Sigmoid colon (tissue), 7 donors: ENCODE measurements around the gene BANK1. TPM values are rescaled to one million over a fixed set of nuclear protein-coding genes. Genes with fewer than 3 reads are reported as not detected.
A peak's percentile ranks its signal among the peaks of the same experiment; 100 is the strongest.

ENCODE experiments used
- DNase-seq: peaks from one replicate; pipeline ENCODE4 v3.0.0-alpha.2; 2019
- H3K27ac ChIP-seq, 4 donors: fragments of 200-600 bp; sonication (generic); one replicate each; pipeline ENCODE4 v1.5.1; 2016 to 2019; ENCODE audit warnings: mild to moderate bottlenecking in 1 of 4
- H3K27me3 ChIP-seq, 3 donors: fragments of 200-600 bp; sonication (generic); one replicate each; pipeline ENCODE4 v1.5.1; 2019; ENCODE audit warnings: mild to moderate bottlenecking in 1 of 3
- H3K36me3 ChIP-seq, 4 donors: fragments of 200-600 bp; sonication (generic); one replicate each; pipeline ENCODE4 v1.5.1; 2016 to 2019
- H3K4me1 ChIP-seq, 4 donors: fragments of 200-600 bp; sonication (generic); one replicate each; pipeline ENCODE4 v1.5.1; 2017 to 2019
- H3K4me3 ChIP-seq, 4 donors: fragments of 200-600 bp; sonication (generic); one replicate each; pipeline ENCODE4 v1.5.1; 2017 to 2019; ENCODE audit warnings: mild to moderate bottlenecking in 2 of 4, moderate library complexity in 1 of 4
- H3K9me3 ChIP-seq, 4 donors: fragments of 200-600 bp in 3 of 4; sonication (generic) in 3 of 4; one replicate each; pipeline versions ENCODE4 v1.5.1 to v1.6.1; 2013 to 2019
- EP300 ChIP-seq, 4 donors: sonication (generic); formaldehyde crosslinking; IDR thresholded peaks; one replicate each; pipeline ENCODE4 v1.6.1; 2017; ENCODE audit warnings: antibody characterized with exemption in 4 of 4
- POLR2A ChIP-seq, 2 donors: fragments of 450-650 bp; IDR thresholded peaks; one replicate each; pipeline ENCODE4 v1.6.1; 2016; ENCODE audit warnings: antibody characterized with exemption in 2 of 2, mild to moderate bottlenecking in 2 of 2, moderate library complexity in 2 of 2
- POLR2AphosphoS5 ChIP-seq, 4 donors: sonication (generic); formaldehyde crosslinking; IDR thresholded peaks; one replicate each; pipeline ENCODE4 v1.6.1; 2017; ENCODE audit warnings: antibody characterized with exemption in 4 of 4
- WGBS, 2 donors: extraction: QIAGEN DNeasy Blood & Tissue Kit; methylation state at CpG; one replicate each; pipeline ENCODE4 v1.1.7; 2013; 5-methylcytosine and 5-hydroxymethylcytosine counted together
- intact Hi-C: fragments of 100-400 bp; cut with DNase I; formaldehyde crosslinking; loops from one replicate; pipeline ENCODE4 v1.15.1; 2023
- polyA plus RNA-seq, 3 donors: library from polyadenylated mRNA; stranded (reverse); fragments of 200-250 nt; gene quantifications; one replicate each; pipeline ENCODE4 v1.2.3, GENCODE V29; 2013
- total RNA-seq, 4 donors: library from RNA; depleted of rRNA; stranded (reverse); fragments of >200 nt; gene quantifications; one replicate each; pipeline ENCODE4 v1.1.0, GENCODE V29; 2016
- TF ChIP-seq, protein P1 (sequence below), 4 experiments: fragments of 450-650 bp in 3 of 4; fragments of 200-600 bp in 1 of 4; IDR thresholded peaks; one replicate each; pipeline ENCODE4 v1.5.1; 2016 to 2019; ENCODE audit warnings: antibody characterized with exemption in 4 of 4, mild to moderate bottlenecking in 3 of 4, moderate library complexity in 2 of 4
- donor health status: healthy with polysubstance abuse.
- donor health status: Bipolar disorder and iron deficiency.
- donor health status: healthy.

Gene BANK1
- total and polyA plus RNA-seq, 7 donors: 0.69 to 25.2 (median 1.2) TPM

DNA sequence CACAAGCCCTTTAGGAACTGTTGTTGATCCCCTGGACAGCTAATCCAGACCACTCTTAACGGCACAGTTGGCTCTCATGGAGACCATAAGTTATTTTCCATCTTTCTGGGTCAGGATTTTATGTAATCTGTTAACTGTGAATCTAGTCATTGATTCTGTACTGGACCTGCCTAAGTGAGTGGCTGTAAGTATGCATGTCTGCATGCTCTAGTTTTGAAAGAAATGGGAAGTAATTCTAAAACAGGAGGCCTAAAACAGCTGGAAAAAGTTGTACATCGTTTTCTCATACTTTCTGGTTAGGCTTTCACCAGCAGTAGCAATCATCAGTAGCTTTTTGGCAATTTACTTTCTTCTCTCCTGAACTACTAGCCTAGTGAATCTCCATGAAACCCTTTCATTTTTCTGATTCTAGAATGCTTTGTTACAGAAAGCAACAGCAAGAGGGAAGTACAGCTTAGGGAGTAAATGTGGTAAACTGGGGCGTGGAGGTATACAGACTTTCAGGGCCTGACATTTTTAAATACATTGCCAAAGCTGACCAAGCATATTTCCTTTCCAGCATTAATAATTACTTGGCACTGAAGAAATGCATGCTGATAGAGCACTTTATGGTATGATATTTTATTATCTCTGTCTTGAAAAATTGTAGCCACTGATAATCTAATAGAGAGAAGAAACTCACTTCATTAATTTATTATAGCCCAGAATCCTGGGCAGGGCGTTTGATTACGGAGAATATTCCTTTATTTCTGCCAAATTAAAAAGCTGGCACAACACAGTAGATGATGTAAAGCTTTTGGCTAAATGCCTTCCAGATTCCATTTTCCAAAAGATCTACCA is 202.7 kb downstream of the BANK1 start:
- 66 to 80% methylated on average over 5 of the region's 5 CpGs for WGBS, 2 donors
- intact Hi-C loops: no loop called here
- H3K27me3 ChIP-seq: no peaks in the 10 kb centered on the region
- no peak for DNase-seq
- peak overlapping the region in 1 of 4 donors; percentile 27 for H3K27ac ChIP-seq
- H3K36me3 ChIP-seq: no peaks in the 10 kb centered on the region
- H3K4me3 ChIP-seq: no peak overlapping the region
- H3K4me1 ChIP-seq: no peaks in the 10 kb centered on the region
- no peaks in the 10 kb centered on the region for H3K9me3 ChIP-seq
- TF ChIP-seq EP300 (IDR thresholded peaks at IDR 0.05): no peak
- no peak for TF ChIP-seq POLR2A (IDR thresholded peaks at IDR 0.05)
- no peak for TF ChIP-seq POLR2AphosphoS5 (IDR thresholded peaks at IDR 0.05)
- TF ChIP-seq, protein P1, sequence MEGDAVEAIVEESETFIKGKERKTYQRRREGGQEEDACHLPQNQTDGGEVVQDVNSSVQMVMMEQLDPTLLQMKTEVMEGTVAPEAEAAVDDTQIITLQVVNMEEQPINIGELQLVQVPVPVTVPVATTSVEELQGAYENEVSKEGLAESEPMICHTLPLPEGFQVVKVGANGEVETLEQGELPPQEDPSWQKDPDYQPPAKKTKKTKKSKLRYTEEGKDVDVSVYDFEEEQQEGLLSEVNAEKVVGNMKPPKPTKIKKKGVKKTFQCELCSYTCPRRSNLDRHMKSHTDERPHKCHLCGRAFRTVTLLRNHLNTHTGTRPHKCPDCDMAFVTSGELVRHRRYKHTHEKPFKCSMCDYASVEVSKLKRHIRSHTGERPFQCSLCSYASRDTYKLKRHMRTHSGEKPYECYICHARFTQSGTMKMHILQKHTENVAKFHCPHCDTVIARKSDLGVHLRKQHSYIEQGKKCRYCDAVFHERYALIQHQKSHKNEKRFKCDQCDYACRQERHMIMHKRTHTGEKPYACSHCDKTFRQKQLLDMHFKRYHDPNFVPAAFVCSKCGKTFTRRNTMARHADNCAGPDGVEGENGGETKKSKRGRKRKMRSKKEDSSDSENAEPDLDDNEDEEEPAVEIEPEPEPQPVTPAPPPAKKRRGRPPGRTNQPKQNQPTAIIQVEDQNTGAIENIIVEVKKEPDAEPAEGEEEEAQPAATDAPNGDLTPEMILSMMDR (IDR thresholded peaks at IDR 0.05): no peak

DNA sequence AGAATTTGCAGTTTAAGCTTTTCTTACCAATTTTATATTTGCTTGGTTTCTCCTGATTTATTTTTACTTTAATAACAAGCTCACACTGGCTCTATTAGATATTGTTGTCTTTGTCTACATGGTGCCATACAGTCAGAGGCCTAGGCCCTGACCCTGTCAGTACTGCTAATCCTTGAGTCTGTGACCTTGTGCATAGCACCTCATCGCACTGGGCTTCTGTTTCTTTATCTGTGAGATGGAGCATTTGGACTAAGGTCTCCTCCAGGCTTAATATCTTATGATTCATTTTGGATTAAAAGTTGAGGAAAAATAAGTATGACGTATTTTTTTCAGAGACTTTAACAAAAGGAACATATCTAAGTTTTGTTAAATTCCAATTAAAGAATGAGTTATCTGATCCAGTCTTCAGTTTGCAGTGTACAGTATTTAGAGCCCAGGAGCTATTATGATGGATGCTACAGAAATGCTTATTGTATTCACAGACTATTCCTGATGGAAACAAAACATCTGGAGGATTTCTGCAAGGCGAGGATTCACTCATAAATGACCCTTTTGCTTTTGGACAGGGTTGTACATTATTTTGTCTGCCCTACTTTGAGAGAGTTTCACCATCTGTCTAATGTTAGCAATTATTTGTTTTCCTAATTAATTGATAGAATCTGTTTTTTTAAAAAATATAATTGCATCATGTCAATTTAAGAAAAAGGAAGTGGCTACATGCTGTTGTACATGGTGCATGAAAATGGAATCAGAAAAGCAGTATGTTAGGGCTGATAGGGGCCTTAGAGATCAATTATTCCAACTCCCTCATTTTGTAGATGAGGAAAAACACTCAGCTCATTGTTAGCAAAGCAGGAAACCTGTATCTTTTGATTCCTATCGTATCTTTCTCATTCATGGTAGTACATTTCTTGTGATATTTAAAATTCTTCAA is 203.6 kb downstream of the BANK1 start:
- Histone ChIP-seq H3K27me3 (no peaks in the 10 kb centered on the region), H3K27ac (no peak overlapping the region), H3K36me3 (no peaks in the 10 kb centered on the region), H3K9me3 (no peaks in the 10 kb centered on the region), H3K4me1 (no peaks in the 10 kb centered on the region), H3K4me3 (no peak overlapping the region)
- intact Hi-C loops: no loop called here
- no peak for DNase-seq
- no peak for TF ChIP-seq POLR2AphosphoS5 (IDR thresholded peaks at IDR 0.05)
- TF ChIP-seq EP300 (IDR thresholded peaks at IDR 0.05): no peak
- TF ChIP-seq, protein P1 (IDR thresholded peaks at IDR 0.05): no peak
- no peak for TF ChIP-seq POLR2A (IDR thresholded peaks at IDR 0.05)
- WGBS, 2 donors: 82 to 90% methylated on average over 4 of the region's 4 CpGs

GRCh38 chr4:102007959-102008425 is 217.5 kb downstream of the BANK1 start:
- no peak for TF ChIP-seq EP300 (IDR thresholded peaks at IDR 0.05)
- 75 to 94% methylated on average over 2 of the region's 2 CpGs for WGBS, 2 donors

GRCh38 chr4:102008711-102009110 is 218.2 kb downstream of the BANK1 start:
- intact Hi-C loops: no loop called here
- H3K27ac ChIP-seq: no peak overlapping the region
- no peaks in the 10 kb centered on the region for H3K9me3 ChIP-seq
- H3K36me3 ChIP-seq: no peaks in the 10 kb centered on the region
- WGBS, 2 donors: 91% methylated on average over 3 of the region's 3 CpGs
- no peak overlapping the region for H3K4me3 ChIP-seq
- TF ChIP-seq POLR2A (IDR thresholded peaks at IDR 0.05) (no peak), POLR2AphosphoS5 (IDR thresholded peaks at IDR 0.05) (no peak), EP300 (IDR thresholded peaks at IDR 0.05) (no peak)
- TF ChIP-seq, protein P1 (IDR thresholded peaks at IDR 0.05): no peak
- H3K27me3 ChIP-seq: no peaks in the 10 kb centered on the region
- no peak for DNase-seq
- no peaks in the 10 kb centered on the region for H3K4me1 ChIP-seq

More at GRCh38 chr4:102007959-102008425, 217.5 kb downstream of the BANK1 start:
- no peak overlapping the region for H3K27ac ChIP-seq
- no peaks in the 10 kb centered on the region for H3K4me1 ChIP-seq
- no peaks in the 10 kb centered on the region for H3K36me3 ChIP-seq
- intact Hi-C loops: no loop called here
- H3K4me3 ChIP-seq: no peak overlapping the region
- no peaks in the 10 kb centered on the region for H3K9me3 ChIP-seq
- DNase-seq: no peak
- H3K27me3 ChIP-seq: no peaks in the 10 kb centered on the region

GRCh38 chr4:102022343-102022742 is 231.8 kb downstream of the BANK1 start:
- H3K27me3 ChIP-seq: no peaks in the 10 kb centered on the region
- TF ChIP-seq, protein P1 (IDR thresholded peaks at IDR 0.05): no peak
- no peak for TF ChIP-seq POLR2AphosphoS5 (IDR thresholded peaks at IDR 0.05)
- TF ChIP-seq EP300 (IDR thresholded peaks at IDR 0.05): no peak
- no peak for TF ChIP-seq POLR2A (IDR thresholded peaks at IDR 0.05)
- intact Hi-C loops: no loop called here
- H3K4me3 ChIP-seq: no peak overlapping the region
- H3K4me1 ChIP-seq: no peaks in the 10 kb centered on the region
- H3K9me3 ChIP-seq: no peaks in the 10 kb centered on the region
- 89% methylated on average over 2 of the region's 2 CpGs for whole genome bisulfite sequencing, 2 donors
- no peak overlapping the region for H3K27ac ChIP-seq
- no peaks in the 10 kb centered on the region for H3K36me3 ChIP-seq
- DNase-seq: no peak
